Panc1 (cell line): ENCODE measurements around the gene SRC. TPM values are rescaled to one million over a fixed set of nuclear protein-coding genes. Genes with fewer than 3 reads are reported as not detected.

Experiments used
- ATAC-seq: fragments of 200-7000 bp; cut with Tn5 transposase; 2 replicates; pipeline ENCODE4 v1.9.1; 2020; ENCODE audit warnings: mild to moderate bottlenecking, moderate library complexity
- BruUV-seq: library from RNA; stranded (reverse); fragments of 400-500 nt; replicated peaks from 2 replicates; lab custom pipeline; 2021; lab: Mats Ljungman, UMichigan
- CTCF ChIA-PET: fragments of 300-600 bp; sonication (Branson Sonifier 250); formaldehyde crosslinking; loops from one replicate; lab custom pipeline; 2022; ENCODE audit warnings: antibody characterized with exemption; lab: Charles Lee
- POLR2A ChIA-PET: fragments of 300-600 bp; sonication (Branson Sonifier 250); formaldehyde crosslinking; loops from one replicate; lab custom pipeline; 2022; ENCODE audit warnings: antibody characterized with exemption; lab: Charles Lee
- DNase-seq: peaks from one replicate; pipeline ENCODE4 v3.0.0-alpha.2; 2010; ENCODE audit warnings: low read depth, low spot score
- H3K27ac ChIP-seq: 2 replicates; pipeline ENCODE4 v1.5.1; 2011; ENCODE audit warnings: mild to moderate bottlenecking, low read length, inconsistent platforms
- H3K27me3 ChIP-seq: fragments of 200-500 bp; sonication (Bioruptor generic); 2 replicates; pipeline ENCODE4 v1.6.0; 2014; ENCODE audit warnings: low read length, inconsistent platforms; ENCODE audit not compliant: control insufficient read depth, insufficient read depth
- H3K36me3 ChIP-seq: fragments of 200-500 bp; sonication (Bioruptor generic); 2 replicates; pipeline ENCODE4 v1.5.1; 2014; ENCODE audit warnings: inconsistent platforms, mild to moderate bottlenecking, low read length, moderate library complexity; ENCODE audit not compliant: control insufficient read depth, insufficient read depth
- H3K4me1 ChIP-seq: 2 replicates; pipeline ENCODE4 v1.5.1; 2011; ENCODE audit warnings: inconsistent platforms, mild to moderate bottlenecking, low read length, moderate library complexity; ENCODE audit not compliant: control insufficient read depth, insufficient read depth
- H3K4me3 ChIP-seq, 2 experiments: 2 replicates each; pipeline ENCODE4 v1.5.1; 2011 to 2012; ENCODE audit warnings: low read depth in 2 of 2, low read length in 2 of 2, mild to moderate bottlenecking in 2 of 2, inconsistent platforms in 1 of 2, moderate library complexity in 1 of 2
- H3K9me3 ChIP-seq: fragments of 200-500 bp; sonication (Bioruptor generic); 2 replicates; pipeline ENCODE4 v1.5.1; 2014; ENCODE audit warnings: low read depth, mild to moderate bottlenecking, inconsistent platforms, low read length, moderate library complexity; ENCODE audit not compliant: control insufficient read depth, insufficient read depth
- CTCF ChIP-seq: fragments of 450-650 bp; IDR thresholded peaks from 2 replicates; pipeline ENCODE4 v1.5.1; 2017; ENCODE audit warnings: mild to moderate bottlenecking
- POLR2AphosphoS5 ChIP-seq: IDR thresholded peaks from 2 replicates; pipeline ENCODE4 v1.6.1; 2012; ENCODE audit warnings: mild to moderate bottlenecking, low read depth, low read length, moderate library complexity
- REST ChIP-seq, 2 experiments: IDR thresholded peaks; 2 replicates each; pipeline ENCODE4 v1.6.1; 2011 to 2012; ENCODE audit warnings: low read depth in 2 of 2, control low read depth in 1 of 2, low read length in 1 of 2, mild to moderate bottlenecking in 1 of 2, moderate library complexity in 1 of 2; ENCODE audit not compliant: insufficient read depth in 1 of 2
- SIN3A ChIP-seq: IDR thresholded peaks from 2 replicates; pipeline ENCODE4 v1.6.1; 2012; ENCODE audit warnings: low read depth, mild to moderate bottlenecking, low read length, moderate library complexity, borderline replicate concordance; ENCODE audit not compliant: insufficient read depth
- TCF7L2 ChIP-seq: IDR thresholded peaks from 2 replicates; pipeline ENCODE4 v1.6.1; 2011; ENCODE audit warnings: mild to moderate bottlenecking, low read depth, low read length, inconsistent platforms
- in situ Hi-C: cut with HindIII; loops from 2 replicates; pipeline ENCODE4 v1.10.0; 2016; ENCODE audit warnings: low sequenced_read_pairs, low pct_unique_long_range_greater_than_20kb
- intact Hi-C: fragments of 100-400 bp; cut with micrococcal nuclease; formaldehyde crosslinking; loops from one replicate; pipeline ENCODE4 v1.10.0; 2022; ENCODE audit not compliant: unreplicated experiment
- total RNA-seq: library from RNA; stranded (reverse); gene quantifications from one replicate; pipeline ENCODE4 v1.2.1, GENCODE V29; 2021; ENCODE audit not compliant: unreplicated experiment

Gene SRC
- total RNA-seq, 1 experiment from 2014 or later, result 24.9 TPM

- H3K4me3 ChIP-seq, result no peak overlapping the region
- no peaks in the 10 kb centered on the region for H3K27me3 ChIP-seq
- intact Hi-C loops (no loop called here), in situ Hi-C loops (no loop called here)
- DNase-seq (no peak), ATAC-seq (peak; percentile 50)
- ChIA-PET POLR2A (interaction anchor here (0.6 kb wide), 2 partner anchors 16 to 22 kb away, joined by 3 to 4 read pairs; no protein-coding TSS in a partner anchor), CTCF (no interaction called here)
- no peaks in the 10 kb centered on the region for H3K9me3 ChIP-seq
- no peak overlapping the region for H3K27ac ChIP-seq
- no TSS peak for BruUV-seq
- H3K36me3 ChIP-seq, result no peaks in the 10 kb centered on the region
- no peak for TF ChIP-seq REST (IDR thresholded peaks at IDR 0.05; ENCODE audit: insufficient read depth in 1 of 2, low read depth in 2 of 2, low read length in 1 of 2)
- no peak for TF ChIP-seq SIN3A
- no peak for TF ChIP-seq TCF7L2
- TF ChIP-seq POLR2AphosphoS5, result no peak
- no peak for TF ChIP-seq CTCF
- peaks cover 7% of the 10 kb centered on the region for H3K4me1 ChIP-seq
Observed at GRCh38 chr20:37335642-37336368, 10.1 kb upstream of the SRC start.

- no peaks in the 10 kb centered on the region for H3K36me3 ChIP-seq
- ChIA-PET CTCF (no interaction called here), POLR2A (no interaction called here)
- no TSS peak for BruUV-seq
- H3K4me1 ChIP-seq, result peaks cover 7% of the 10 kb centered on the region
- no peaks in the 10 kb centered on the region for H3K27me3 ChIP-seq
- no peak overlapping the region for H3K4me3 ChIP-seq
- intact Hi-C loops (no loop called here), in situ Hi-C loops (no loop called here)
- no peaks in the 10 kb centered on the region for H3K9me3 ChIP-seq
- H3K27ac ChIP-seq, result no peak overlapping the region
- ATAC-seq (peak; percentile 47), DNase-seq (no peak)
- no peak for TF ChIP-seq CTCF
- TF ChIP-seq POLR2AphosphoS5, result no peak
- TF ChIP-seq TCF7L2, result no peak
- TF ChIP-seq REST (IDR thresholded peaks at IDR 0.05; ENCODE audit: insufficient read depth in 1 of 2, low read depth in 2 of 2, low read length in 1 of 2), result no peak
- no peak for TF ChIP-seq SIN3A
Observed at GRCh38 chr20:37336369-37337207, 9.4 kb upstream of the SRC start.
